ENCODE results near the gene SLC26A2. TPM values are rescaled to one million over a fixed set of nuclear protein-coding genes. Genes with fewer than 3 reads are reported as not detected.

SLC26A2 gene
- total and polyA plus RNA-seq, 2 donors (not counting 1 experiment from before 2014, with no cell fraction given), result 2.1 to 13.2 TPM

- H4K20me1 ChIP-seq (ENCODE audit: control insufficient read depth, insufficient read depth, low read length, poor library complexity, severe bottlenecking), result no peaks in the 10 kb centered on the region
- H3K9ac ChIP-seq (ENCODE audit: low read length), result peak overlapping the region; percentile 79
- no peaks in the 10 kb centered on the region for H3K27me3 Mint-ChIP-seq
- DNase-seq (no peak), ATAC-seq (ENCODE audit: low read depth) (peak; percentile 1)
- no peaks in the 10 kb centered on the region for H3K9me3 Mint-ChIP-seq (ENCODE audit: insufficient read depth)
- peak overlapping the region; percentile 83 for H3K4me2 ChIP-seq (replicated peaks; ENCODE audit: low read depth, low read length, poor library complexity, severe bottlenecking)
- ChIA-PET POLR2A (interaction anchor here (1.2 to 2.3 kb wide), 2 partner anchors 39 to 40 kb away, joined by 3 to 9 read pairs; partner anchors contain the start of genes HMGXB3 and TIGD6), CTCF (interaction anchor here (0.7 to 1.6 kb wide), 8 partner anchors 17 to 343 kb away, joined by 3 to 5 read pairs (median 4); no protein-coding TSS in a partner anchor)
- no peak for TF ChIP-seq CTCF (IDR thresholded peaks at IDR 0.05)
- no peak for TF ChIP-seq EZH2 (IDR thresholded peaks at IDR 0.05; ENCODE audit: borderline replicate concordance, insufficient read depth, low read depth, low read length, poor library complexity, severe bottlenecking)
- H3K27ac Mint-ChIP-seq, result peak overlapping the region; percentile 73
- peaks cover 20% of the 10 kb centered on the region in 2 donors for H3K4me1 ChIP-seq (ENCODE audit: control insufficient read depth in 2 of 2, insufficient read depth in 2 of 2, low read length in 2 of 2)
- H3K36me3 ChIP-seq (replicated peaks in 1 of 2; ENCODE audit: control extremely low read depth in 1 of 2, control insufficient read depth in 1 of 2, extremely low read depth in 1 of 2, insufficient read depth in 2 of 2, low read length in 1 of 2), result no peaks in the 10 kb centered on the region
- H3K9me3 ChIP-seq (ENCODE audit: control extremely low read depth in 1 of 3, control insufficient read depth in 2 of 3, insufficient read depth in 1 of 3, low read length in 2 of 3), result no peaks in the 10 kb centered on the region
- H3K27me3 ChIP-seq (replicated peaks in 1 of 4; ENCODE audit: control extremely low read depth in 1 of 4, control insufficient read depth in 3 of 4, insufficient read depth in 4 of 4, low read length in 3 of 4), result no peaks in the 10 kb centered on the region
- 6% methylated on average over 15 of the region's 23 CpGs for WGBS (ENCODE audit: insufficient coverage)
- peaks cover 11% of the 10 kb centered on the region for H3K79me2 ChIP-seq (ENCODE audit: control insufficient read depth, insufficient read depth, low read length)
- peaks cover 29% of the 10 kb centered on the region for H3K4me1 Mint-ChIP-seq
- peak overlapping the region in 1 of 2 donors; percentile 35 for H3K27ac ChIP-seq (ENCODE audit: low read length in 2 of 2)
- H3K4me3 Mint-ChIP-seq, result peak overlapping the region; percentile 93
- intact Hi-C loops (cut with micrococcal nuclease), result loop anchor here (5.0 to 10.0 kb wide), 2 partner anchors 451 to 1294 kb away; partner anchors contain the start of genes CD74 and GM2A
- peak overlapping the region; percentile 54 to 85 (median 79) for H3K4me3 ChIP-seq (ENCODE audit: control extremely low read depth in 1 of 5, extremely low read depth in 1 of 5, insufficient read depth in 1 of 5, low read depth in 2 of 5, low read length in 4 of 5)
- H2AFZ ChIP-seq (ENCODE audit: insufficient read depth, low read depth, low read length, poor library complexity, severe bottlenecking), result peak overlapping the region; percentile 92
Observed at GRCh38 chr5:149961186-149961685, 678 bp downstream of the SLC26A2 start.

- ChIA-PET POLR2A (interaction anchor here (0.5 to 1.2 kb wide), 3 partner anchors 39 to 1793 kb away, joined by 3 to 6 read pairs (median 3); partner anchors contain the start of genes HMGXB3 and TIGD6), CTCF (interaction anchor here (0.7 to 1.6 kb wide), 8 partner anchors 16 to 343 kb away, joined by 3 to 5 read pairs (median 4); partner anchors contain the start of genes HMGXB3 and TIGD6)
- H3K79me2 ChIP-seq (ENCODE audit: control insufficient read depth, insufficient read depth, low read length), result peaks cover 14% of the 10 kb centered on the region
- H3K4me1 ChIP-seq (ENCODE audit: control insufficient read depth in 2 of 2, insufficient read depth in 2 of 2, low read length in 2 of 2), result peaks cover 20% of the 10 kb centered on the region in 2 donors
- no peaks in the 10 kb centered on the region for H4K20me1 ChIP-seq (ENCODE audit: control insufficient read depth, insufficient read depth, low read length, poor library complexity, severe bottlenecking)
- peak overlapping the region; percentile 93 for H3K4me3 Mint-ChIP-seq
- H3K4me1 Mint-ChIP-seq, result peaks cover 29% of the 10 kb centered on the region
- no peaks in the 10 kb centered on the region for H3K9me3 Mint-ChIP-seq (ENCODE audit: insufficient read depth)
- no peaks in the 10 kb centered on the region for H3K9me3 ChIP-seq (ENCODE audit: control extremely low read depth in 1 of 3, control insufficient read depth in 2 of 3, insufficient read depth in 1 of 3, low read length in 2 of 3)
- TF ChIP-seq CTCF (IDR thresholded peaks at IDR 0.05) (peak; percentile 5), EZH2 (IDR thresholded peaks at IDR 0.05; ENCODE audit: borderline replicate concordance, insufficient read depth, low read depth, low read length, poor library complexity, severe bottlenecking) (no peak)
- 93% methylated on average over 6 of the region's 6 CpGs for WGBS (ENCODE audit: insufficient coverage)
- no peak overlapping the region for H3K4me2 ChIP-seq (replicated peaks; ENCODE audit: low read depth, low read length, poor library complexity, severe bottlenecking)
- DNase-seq (peak; percentile 26), ATAC-seq (ENCODE audit: low read depth) (no peak)
- H3K27ac Mint-ChIP-seq, result peak overlapping the region; percentile 73
- no peak overlapping the region for H3K4me3 ChIP-seq (ENCODE audit: control extremely low read depth in 1 of 5, extremely low read depth in 1 of 5, insufficient read depth in 1 of 5, low read depth in 2 of 5, low read length in 4 of 5)
- no peaks in the 10 kb centered on the region for H3K36me3 ChIP-seq (replicated peaks in 1 of 2; ENCODE audit: control extremely low read depth in 1 of 2, control insufficient read depth in 1 of 2, extremely low read depth in 1 of 2, insufficient read depth in 2 of 2, low read length in 1 of 2)
- no peaks in the 10 kb centered on the region for H3K27me3 ChIP-seq (replicated peaks in 1 of 4; ENCODE audit: control extremely low read depth in 1 of 4, control insufficient read depth in 3 of 4, insufficient read depth in 4 of 4, low read length in 3 of 4)
- no peak overlapping the region for H2AFZ ChIP-seq (ENCODE audit: insufficient read depth, low read depth, low read length, poor library complexity, severe bottlenecking)
- no peak overlapping the region for H3K9ac ChIP-seq (ENCODE audit: low read length)
- intact Hi-C loops (cut with micrococcal nuclease), result loop anchor here (5.0 to 10.0 kb wide), 2 partner anchors 450 to 1293 kb away; partner anchors contain the start of genes CD74 and GM2A
- no peaks in the 10 kb centered on the region for H3K27me3 Mint-ChIP-seq
- H3K27ac ChIP-seq (ENCODE audit: low read length in 2 of 2), result no peak overlapping the region
Observed at GRCh38 chr5:149961957-149962409, 1.4 kb downstream of the SLC26A2 start.

Measured in B cell (primary cell).